ENCODE data around the gene MLST8.
A peak's percentile ranks its signal among the peaks of the same experiment; 100 is the strongest.

Gene MLST8

GRCh38 chr16:2191446-2191706, 13.9 kb upstream of the MLST8 start:
- no peaks in the 10 kb centered on the region for H3K36me3 ChIP-seq (ENCODE audit: insufficient read depth, insufficient read length, low read length)
- peaks cover 19% of the 10 kb centered on the region for H3K27me3 ChIP-seq (ENCODE audit: insufficient read depth, insufficient read length)
- peaks cover 29% of the 10 kb centered on the region for H3K4me1 ChIP-seq (ENCODE audit: insufficient read depth, insufficient read length)
- no peak overlapping the region for H3K4me3 ChIP-seq (ENCODE audit: insufficient read length, low read depth)
- no peak for DNase-seq (ENCODE audit: low read depth, low spot score)
- H3K9ac ChIP-seq (ENCODE audit: insufficient read length, low read depth) = no peak overlapping the region
- TF ChIP-seq SUZ12 (IDR thresholded peaks at IDR 0.05; ENCODE audit: extremely low read depth, insufficient read depth, insufficient read length) (no peak), YY1 (IDR thresholded peaks at IDR 0.05; ENCODE audit: insufficient read depth, insufficient read length) (no peak), ZNF274 (IDR thresholded peaks at IDR 0.05; ENCODE audit: low read depth, low read length) (no peak)
- H3K9me3 ChIP-seq (ENCODE audit: insufficient read depth, low read length) = no peaks in the 10 kb centered on the region

- no peak for TF ChIP-seq ZNF274 (IDR thresholded peaks at IDR 0.05; ENCODE audit: low read depth, low read length)
- TF ChIP-seq SUZ12 (IDR thresholded peaks at IDR 0.05; ENCODE audit: extremely low read depth, insufficient read depth, insufficient read length) = no peak
- no peak for TF ChIP-seq YY1 (IDR thresholded peaks at IDR 0.05; ENCODE audit: insufficient read depth, insufficient read length)
- peaks cover 32% of the 10 kb centered on the region for H3K4me1 ChIP-seq (ENCODE audit: insufficient read depth, insufficient read length)
- no peaks in the 10 kb centered on the region for H3K36me3 ChIP-seq (ENCODE audit: insufficient read depth, insufficient read length, low read length)
- H3K9ac ChIP-seq (ENCODE audit: insufficient read length, low read depth) = peak overlapping the region; percentile 29
- DNase-seq (ENCODE audit: low read depth, low spot score) = no peak
- no peak overlapping the region for H3K4me3 ChIP-seq (ENCODE audit: insufficient read length, low read depth)
- H3K27me3 ChIP-seq (ENCODE audit: insufficient read depth, insufficient read length) = peaks cover 45% of the 10 kb centered on the region
- H3K9me3 ChIP-seq (ENCODE audit: insufficient read depth, low read length) = no peaks in the 10 kb centered on the region
These were observed 11.0 kb upstream of the MLST8 start for GRCh38 chr16:2194166-2194834.

- peak; percentile 67 for DNase-seq (ENCODE audit: low read depth, low spot score)
- H3K36me3 ChIP-seq (ENCODE audit: insufficient read depth, insufficient read length, low read length) = no peaks in the 10 kb centered on the region
- H3K27me3 ChIP-seq (ENCODE audit: insufficient read depth, insufficient read length) = peaks cover 46% of the 10 kb centered on the region
- peak overlapping the region; percentile 38 for H3K4me3 ChIP-seq (ENCODE audit: insufficient read length, low read depth)
- no peaks in the 10 kb centered on the region for H3K9me3 ChIP-seq (ENCODE audit: insufficient read depth, low read length)
- no peak overlapping the region for H3K9ac ChIP-seq (ENCODE audit: insufficient read length, low read depth)
- no peak for TF ChIP-seq ZNF274 (IDR thresholded peaks at IDR 0.05; ENCODE audit: low read depth, low read length)
- TF ChIP-seq YY1 (IDR thresholded peaks at IDR 0.05; ENCODE audit: insufficient read depth, insufficient read length) = no peak
- TF ChIP-seq SUZ12 (IDR thresholded peaks at IDR 0.05; ENCODE audit: extremely low read depth, insufficient read depth, insufficient read length) = no peak
- peaks cover 36% of the 10 kb centered on the region for H3K4me1 ChIP-seq (ENCODE audit: insufficient read depth, insufficient read length)
These were observed 10.4 kb upstream of the MLST8 start for GRCh38 chr16:2194852-2195321.

- peak overlapping the region; percentile 38 for H3K4me3 ChIP-seq (ENCODE audit: insufficient read length, low read depth)
- no peaks in the 10 kb centered on the region for H3K36me3 ChIP-seq (ENCODE audit: insufficient read depth, insufficient read length, low read length)
- DNase-seq (ENCODE audit: low read depth, low spot score) = no peak
- no peak for TF ChIP-seq YY1 (IDR thresholded peaks at IDR 0.05; ENCODE audit: insufficient read depth, insufficient read length)
- no peak for TF ChIP-seq ZNF274 (IDR thresholded peaks at IDR 0.05; ENCODE audit: low read depth, low read length)
- no peak for TF ChIP-seq SUZ12 (IDR thresholded peaks at IDR 0.05; ENCODE audit: extremely low read depth, insufficient read depth, insufficient read length)
- H3K9me3 ChIP-seq (ENCODE audit: insufficient read depth, low read length) = 0 out of 2 replicates have a peak, but pooled peaks cover 5% of the 10 kb centered on the region
- H3K4me1 ChIP-seq (ENCODE audit: insufficient read depth, insufficient read length) = peaks cover 30% of the 10 kb centered on the region
- peak overlapping the region; percentile 69 for H3K9ac ChIP-seq (ENCODE audit: insufficient read length, low read depth)
- peaks cover 46% of the 10 kb centered on the region for H3K27me3 ChIP-seq (ENCODE audit: insufficient read depth, insufficient read length)
These were observed 9.7 kb upstream of the MLST8 start for GRCh38 chr16:2195322-2196161.

GRCh38 chr16:2196162-2196980, 8.9 kb upstream of the MLST8 start, which contains the start of gene CASKIN1:
Gene CASKIN1 (minus strand): TSS chr16:2196605. CDS start chr16:2196432, 173 bp downstream.
- 0 out of 2 replicates have a peak, but pooled peaks cover 5% of the 10 kb centered on the region for H3K9me3 ChIP-seq (ENCODE audit: insufficient read depth, low read length)
- peaks cover 22% of the 10 kb centered on the region for H3K4me1 ChIP-seq (ENCODE audit: insufficient read depth, insufficient read length)
- H3K4me3 ChIP-seq (ENCODE audit: insufficient read length, low read depth) = peak within 1 kb of the TSS; percentile 38
- H3K36me3 ChIP-seq (ENCODE audit: insufficient read depth, insufficient read length, low read length) = no peaks in the 10 kb centered on the region
- peaks cover 46% of the 10 kb centered on the region for H3K27me3 ChIP-seq (ENCODE audit: insufficient read depth, insufficient read length)
- TF ChIP-seq SUZ12 (IDR thresholded peaks at IDR 0.05; ENCODE audit: extremely low read depth, insufficient read depth, insufficient read length) = peak; percentile 20
- TF ChIP-seq YY1 (IDR thresholded peaks at IDR 0.05; ENCODE audit: insufficient read depth, insufficient read length) = no peak
- H3K9ac ChIP-seq (ENCODE audit: insufficient read length, low read depth) = peak within 1 kb of the TSS; percentile 69
- no peak for DNase-seq (ENCODE audit: low read depth, low spot score)

- Histone ChIP-seq H3K4me1 (ENCODE audit: insufficient read depth, insufficient read length) (peaks cover 19% of the 10 kb centered on the region), H3K27me3 (ENCODE audit: insufficient read depth, insufficient read length) (peaks cover 46% of the 10 kb centered on the region), H3K9ac (ENCODE audit: insufficient read length, low read depth) (peak overlapping the region; percentile 61), H3K9me3 (ENCODE audit: insufficient read depth, low read length) (0 out of 2 replicates have a peak, but pooled peaks cover 5% of the 10 kb centered on the region), H3K36me3 (ENCODE audit: insufficient read depth, insufficient read length, low read length) (no peaks in the 10 kb centered on the region), H3K4me3 (ENCODE audit: insufficient read length, low read depth) (peak overlapping the region; percentile 21)
- no peak for TF ChIP-seq ZNF274 (IDR thresholded peaks at IDR 0.05; ENCODE audit: low read depth, low read length)
- TF ChIP-seq YY1 (IDR thresholded peaks at IDR 0.05; ENCODE audit: insufficient read depth, insufficient read length) = no peak
- TF ChIP-seq SUZ12 (IDR thresholded peaks at IDR 0.05; ENCODE audit: extremely low read depth, insufficient read depth, insufficient read length) = no peak
- DNase-seq (ENCODE audit: low read depth, low spot score) = no peak
These were observed 8.2 kb upstream of the MLST8 start for GRCh38 chr16:2196981-2197511.

Measured in NT2/D1 (cell line).